ENCODE data around the gene LIMCH1. TPM values are rescaled to one million over a fixed set of nuclear protein-coding genes. Genes with fewer than 3 reads are reported as not detected.

The LIMCH1 gene
- total and polyA plus RNA-seq, 2 donors, result 18.4 to 93.5 TPM

- Histone ChIP-seq H3K27ac (ENCODE audit: low read depth) (no peak overlapping the region), H3K4me3 (ENCODE audit: low read depth, low read length) (peak overlapping the region; percentile 5), H3K4me1 (ENCODE audit: insufficient read depth) (no peaks in the 10 kb centered on the region), H3K36me3 (ENCODE audit: insufficient read depth) (no peaks in the 10 kb centered on the region)
- 30% methylated on average over 15 of the region's 15 CpGs for WGBS
- DNase-seq (ENCODE audit: extremely low spot score), result no peak
These were observed 75.4 kb downstream of the LIMCH1 start for GRCh38 chr4:41613386-41613785.

- Histone ChIP-seq H3K36me3 (ENCODE audit: insufficient read depth) (no peaks in the 10 kb centered on the region), H3K27ac (ENCODE audit: low read depth) (no peak overlapping the region), H3K4me3 (ENCODE audit: low read depth, low read length) (peak overlapping the region; percentile 5), H3K4me1 (ENCODE audit: insufficient read depth) (no peaks in the 10 kb centered on the region)
- no peak for DNase-seq (ENCODE audit: extremely low spot score)
- WGBS, result 52% methylated on average over 1 of the region's 1 CpG
These were observed 75.9 kb downstream of the LIMCH1 start for GRCh38 chr4:41613821-41614220.

GRCh38 chr4:41614519-41614918, 76.6 kb downstream of the LIMCH1 start:
- Histone ChIP-seq H3K4me1 (ENCODE audit: insufficient read depth) (no peaks in the 10 kb centered on the region), H3K27ac (ENCODE audit: low read depth) (no peak overlapping the region), H3K36me3 (ENCODE audit: insufficient read depth) (no peaks in the 10 kb centered on the region), H3K4me3 (ENCODE audit: low read depth, low read length) (no peak overlapping the region)
- 58% methylated on average over 2 of the region's 2 CpGs for WGBS
- no peak for DNase-seq (ENCODE audit: extremely low spot score)

GRCh38 chr4:41619161-41619560, 81.2 kb downstream of the LIMCH1 start:
- WGBS, result 93% methylated on average over 16 of the region's 16 CpGs
- DNase-seq (ENCODE audit: extremely low spot score), result no peak

GRCh38 chr4:41620594-41621256, 82.8 kb downstream of the LIMCH1 start:
- no peaks in the 10 kb centered on the region for H3K4me1 ChIP-seq (ENCODE audit: insufficient read depth)
- WGBS, result 88% methylated on average over 5 of the region's 5 CpGs
- no peak for DNase-seq (ENCODE audit: extremely low spot score)
- H3K4me3 ChIP-seq (ENCODE audit: low read depth, low read length), result no peak overlapping the region
- H3K27ac ChIP-seq (ENCODE audit: low read depth), result no peak overlapping the region
- no peaks in the 10 kb centered on the region for H3K36me3 ChIP-seq (ENCODE audit: insufficient read depth)

More at GRCh38 chr4:41619161-41619560, 81.2 kb downstream of the LIMCH1 start:
- no peaks in the 10 kb centered on the region for H3K36me3 ChIP-seq (ENCODE audit: insufficient read depth)
- no peak overlapping the region for H3K27ac ChIP-seq (ENCODE audit: low read depth)
- no peaks in the 10 kb centered on the region for H3K4me1 ChIP-seq (ENCODE audit: insufficient read depth)
- H3K4me3 ChIP-seq (ENCODE audit: low read depth, low read length), result no peak overlapping the region

GRCh38 chr4:41622787-41623186, 84.8 kb downstream of the LIMCH1 start:
- Histone ChIP-seq H3K4me1 (ENCODE audit: insufficient read depth) (no peaks in the 10 kb centered on the region), H3K27ac (ENCODE audit: low read depth) (no peak overlapping the region), H3K4me3 (ENCODE audit: low read depth, low read length) (no peak overlapping the region), H3K36me3 (ENCODE audit: insufficient read depth) (no peaks in the 10 kb centered on the region)
- no peak for DNase-seq (ENCODE audit: extremely low spot score)
- 93% methylated on average over 2 of the region's 2 CpGs for WGBS

GRCh38 chr4:41624765-41625164, 86.8 kb downstream of the LIMCH1 start:
- WGBS, result 96% methylated on average over 3 of the region's 3 CpGs

GRCh38 chr4:41625531-41625930, 87.6 kb downstream of the LIMCH1 start:
- no peaks in the 10 kb centered on the region for H3K4me1 ChIP-seq (ENCODE audit: insufficient read depth)
- 80% methylated on average over 5 of the region's 5 CpGs for WGBS

More at GRCh38 chr4:41624765-41625164, 86.8 kb downstream of the LIMCH1 start:
- Histone ChIP-seq H3K36me3 (ENCODE audit: insufficient read depth) (no peaks in the 10 kb centered on the region), H3K4me3 (ENCODE audit: low read depth, low read length) (no peak overlapping the region), H3K27ac (ENCODE audit: low read depth) (no peak overlapping the region), H3K4me1 (ENCODE audit: insufficient read depth) (no peaks in the 10 kb centered on the region)
- DNase-seq (ENCODE audit: extremely low spot score), result no peak

GRCh38 chr4:41628936-41629335, 91.0 kb downstream of the LIMCH1 start:
- DNase-seq (ENCODE audit: extremely low spot score), result no peak
- 62% methylated on average over 2 of the region's 2 CpGs for WGBS
- Histone ChIP-seq H3K27ac (ENCODE audit: low read depth) (no peak overlapping the region), H3K4me3 (ENCODE audit: low read depth, low read length) (no peak overlapping the region), H3K4me1 (ENCODE audit: insufficient read depth) (no peaks in the 10 kb centered on the region), H3K36me3 (ENCODE audit: insufficient read depth) (no peaks in the 10 kb centered on the region)

More at GRCh38 chr4:41625531-41625930, 87.6 kb downstream of the LIMCH1 start:
- no peak for DNase-seq (ENCODE audit: extremely low spot score)
- no peak overlapping the region for H3K27ac ChIP-seq (ENCODE audit: low read depth)
- no peak overlapping the region for H3K4me3 ChIP-seq (ENCODE audit: low read depth, low read length)
- H3K36me3 ChIP-seq (ENCODE audit: insufficient read depth), result no peaks in the 10 kb centered on the region

- 77% methylated on average over 3 of the region's 3 CpGs for WGBS
- Histone ChIP-seq H3K4me1 (ENCODE audit: insufficient read depth) (no peaks in the 10 kb centered on the region), H3K27ac (ENCODE audit: low read depth) (no peak overlapping the region), H3K4me3 (ENCODE audit: low read depth, low read length) (no peak overlapping the region), H3K36me3 (ENCODE audit: insufficient read depth) (no peaks in the 10 kb centered on the region)
- no peak for DNase-seq (ENCODE audit: extremely low spot score)
These were observed 93.6 kb downstream of the LIMCH1 start for GRCh38 chr4:41631523-41631922.

- H3K27ac ChIP-seq (ENCODE audit: low read depth), result no peak overlapping the region
- no peak for DNase-seq (ENCODE audit: extremely low spot score)
- WGBS, result 73% methylated on average over 11 of the region's 11 CpGs
- H3K4me3 ChIP-seq (ENCODE audit: low read depth, low read length), result no peak overlapping the region
- no peaks in the 10 kb centered on the region for H3K4me1 ChIP-seq (ENCODE audit: insufficient read depth)
- H3K36me3 ChIP-seq (ENCODE audit: insufficient read depth), result no peaks in the 10 kb centered on the region
These were observed 94.6 kb downstream of the LIMCH1 start for GRCh38 chr4:41632481-41633073.

- no peak overlapping the region for H3K27ac ChIP-seq (ENCODE audit: low read depth)
- no peak for DNase-seq (ENCODE audit: extremely low spot score)
- no peaks in the 10 kb centered on the region for H3K36me3 ChIP-seq (ENCODE audit: insufficient read depth)
- H3K4me3 ChIP-seq (ENCODE audit: low read depth, low read length), result no peak overlapping the region
- whole genome bisulfite sequencing, result 90% methylated on average over 4 of the region's 4 CpGs
- no peaks in the 10 kb centered on the region for H3K4me1 ChIP-seq (ENCODE audit: insufficient read depth)
These were observed 95.4 kb downstream of the LIMCH1 start for GRCh38 chr4:41633321-41633720.

GRCh38 chr4:41635441-41635840, 97.5 kb downstream of the LIMCH1 start:
- Histone ChIP-seq H3K36me3 (ENCODE audit: insufficient read depth) (no peaks in the 10 kb centered on the region), H3K4me1 (ENCODE audit: insufficient read depth) (no peaks in the 10 kb centered on the region), H3K27ac (ENCODE audit: low read depth) (no peak overlapping the region), H3K4me3 (ENCODE audit: low read depth, low read length) (no peak overlapping the region)
- no peak for DNase-seq (ENCODE audit: extremely low spot score)
- 93% methylated on average over 3 of the region's 3 CpGs for WGBS

- no peak overlapping the region for H3K4me3 ChIP-seq (ENCODE audit: low read depth, low read length)
- no peak overlapping the region for H3K27ac ChIP-seq (ENCODE audit: low read depth)
- DNase-seq (ENCODE audit: extremely low spot score), result no peak
- no peaks in the 10 kb centered on the region for H3K36me3 ChIP-seq (ENCODE audit: insufficient read depth)
- no peaks in the 10 kb centered on the region for H3K4me1 ChIP-seq (ENCODE audit: insufficient read depth)
- WGBS, result 99% methylated on average over 3 of the region's 3 CpGs
These were observed 100.2 kb downstream of the LIMCH1 start for GRCh38 chr4:41638203-41638602.

All from urinary bladder (tissue), 4 donors.